Measurements from ENCODE around the gene MACROD2. TPM values are rescaled to one million over a fixed set of nuclear protein-coding genes. Genes with fewer than 3 reads are reported as not detected.

Gene MACROD2
- total RNA-seq, 1 experiment from 2014 or later, result 1.6 TPM

- H3K23me2 ChIP-seq (ENCODE audit: insufficient read length, low read depth, low read length, poor library complexity, severe bottlenecking), result no peaks in the 10 kb centered on the region
- H4K91ac ChIP-seq (ENCODE audit: insufficient read length, low read depth, low read length), result no peak overlapping the region
- no peaks in the 10 kb centered on the region for H3K27me3 ChIP-seq (ENCODE audit: insufficient read depth, low read length)
- no peak overlapping the region for H2AK5ac ChIP-seq (ENCODE audit: insufficient read length, low read length)
- H3K9me3 ChIP-seq (ENCODE audit: control insufficient read depth, low read depth, low read length), result no peaks in the 10 kb centered on the region
- 0 out of 4 replicates have a peak, but pooled peaks cover 0 to 2% of the 10 kb centered on the region in 2 experiments for H3K4me1 Mint-ChIP-seq
- H3K23ac ChIP-seq (ENCODE audit: insufficient read length, low read depth, low read length), result no peak overlapping the region
- H3K56ac ChIP-seq (ENCODE audit: insufficient read length, low read depth, low read length), result no peak overlapping the region
- no peak overlapping the region for H3K27ac Mint-ChIP-seq
- no peaks in the 10 kb centered on the region for H3K79me1 ChIP-seq (ENCODE audit: insufficient read depth, low read depth, low read length, poor library complexity, severe bottlenecking)
- no peak overlapping the region for H4K5ac ChIP-seq (ENCODE audit: insufficient read length, low read depth, low read length)
- no peak for TF ChIP-seq CTCF (conservative IDR thresholded peaks at IDR 0.05)
- H3K4me1 ChIP-seq (ENCODE audit: insufficient read depth, low read length), result no peaks in the 10 kb centered on the region
- no peak overlapping the region for H3K14ac ChIP-seq (ENCODE audit: insufficient read depth, low read length)
- no peak overlapping the region for H3K9ac ChIP-seq (ENCODE audit: extremely low read depth, insufficient read length, low read length)
- no peak overlapping the region for H3T11ph ChIP-seq (ENCODE audit: low read length)
- H2BK20ac ChIP-seq (ENCODE audit: low read depth, low read length, poor library complexity, severe bottlenecking), result no peak overlapping the region
- H4K20me1 ChIP-seq (ENCODE audit: control insufficient read depth, insufficient read depth, insufficient read length), result no peaks in the 10 kb centered on the region
- no peak overlapping the region for H3K18ac ChIP-seq (ENCODE audit: insufficient read length, low read depth, low read length)
- no peak overlapping the region for H2BK15ac ChIP-seq (ENCODE audit: low read depth, low read length)
- H2AFZ ChIP-seq (ENCODE audit: low read length), result no peak overlapping the region
- H3K4ac ChIP-seq (ENCODE audit: low read depth, low read length), result no peak overlapping the region
- no peaks in the 10 kb centered on the region for H3K79me2 ChIP-seq (ENCODE audit: insufficient read depth, low read length)
- H2BK5ac ChIP-seq (ENCODE audit: insufficient read length, low read length), result no peak overlapping the region
- no peak for DNase-seq
- no peak overlapping the region for H3K27ac ChIP-seq (ENCODE audit: insufficient read length, low read depth, low read length)
- H2BK120ac ChIP-seq (ENCODE audit: low read depth, low read length, poor library complexity, severe bottlenecking), result no peak overlapping the region
- peaks cover 5% of the 10 kb centered on the region in 2 experiments; a peak in 4 of 5 replicates for H3K9me3 Mint-ChIP-seq
- H3K36me3 Mint-ChIP-seq (ENCODE audit: insufficient read depth in 1 of 3, low read depth in 3 of 3), result peaks cover 0 to 6% (median 0%) of the 10 kb centered on the region in 3 experiments; a peak in 3 of 7 replicates
- H3K4me3 Mint-ChIP-seq, result no peak overlapping the region
- H3K4me2 ChIP-seq (ENCODE audit: insufficient read depth, insufficient read length, low read length), result no peak overlapping the region
- H2BK12ac ChIP-seq (ENCODE audit: insufficient read length, low read depth, low read length), result no peak overlapping the region
- no peak overlapping the region for H4K8ac ChIP-seq (replicated peaks; ENCODE audit: insufficient read length, low read depth, low read length)
- no peaks in the 10 kb centered on the region for H3K27me3 Mint-ChIP-seq (ENCODE audit: low read depth)
These were observed 901.3 kb downstream of the MACROD2 start for GRCh38 chr20:14896569-14896968.

All from H9 (cell line).